ENCODE data around the gene LITAFD.
"Not testable (repeated sequence)": the region's sequence is repeated elsewhere in the genome, so short reads cannot be mapped to it uniquely, and the experiment has no call there.

DNA sequence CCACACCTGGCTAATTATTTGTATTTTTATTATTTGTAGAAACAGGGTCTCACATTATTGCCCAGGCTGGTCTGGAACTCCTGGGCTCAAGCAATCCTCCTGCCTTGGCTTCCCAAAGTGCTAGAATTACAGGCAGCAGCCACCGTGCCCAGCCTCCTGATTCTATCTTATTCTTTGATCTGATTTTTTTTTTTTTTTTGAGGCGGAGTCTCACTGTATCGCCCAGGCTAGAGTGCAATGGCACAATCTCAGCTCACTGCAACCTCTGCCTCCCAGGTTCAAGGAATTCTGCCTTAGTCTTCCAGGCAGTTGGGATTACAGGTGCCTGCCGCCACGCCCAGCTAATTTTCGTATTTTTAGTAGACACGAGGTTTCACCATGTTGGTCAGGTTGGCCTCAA is 6.8 kb upstream of the LITAFD start:
- TF ChIP-seq CTCF (IDR thresholded peaks at IDR 0.05 in 2 of 3, conservative IDR thresholded peaks at IDR 0.05 in 1 of 3; ENCODE audit: borderline replicate concordance in 1 of 3, insufficient read depth in 1 of 3, low read depth in 2 of 3, low read length in 2 of 3); POLR2A (IDR thresholded peaks at IDR 0.05; ENCODE audit: borderline replicate concordance, extremely low read depth, insufficient read depth, insufficient read length); EZH2 (IDR thresholded peaks at IDR 0.05); RAD21 (IDR thresholded peaks at IDR 0.05; ENCODE audit: low read depth); EGR1 (IDR thresholded peaks at IDR 0.05; ENCODE audit: low read depth); CEBPB (IDR thresholded peaks at IDR 0.05; ENCODE audit: low read depth); MAX (IDR thresholded peaks at IDR 0.05): not testable (repeated sequence)
- TF ChIP-seq, protein P1, sequence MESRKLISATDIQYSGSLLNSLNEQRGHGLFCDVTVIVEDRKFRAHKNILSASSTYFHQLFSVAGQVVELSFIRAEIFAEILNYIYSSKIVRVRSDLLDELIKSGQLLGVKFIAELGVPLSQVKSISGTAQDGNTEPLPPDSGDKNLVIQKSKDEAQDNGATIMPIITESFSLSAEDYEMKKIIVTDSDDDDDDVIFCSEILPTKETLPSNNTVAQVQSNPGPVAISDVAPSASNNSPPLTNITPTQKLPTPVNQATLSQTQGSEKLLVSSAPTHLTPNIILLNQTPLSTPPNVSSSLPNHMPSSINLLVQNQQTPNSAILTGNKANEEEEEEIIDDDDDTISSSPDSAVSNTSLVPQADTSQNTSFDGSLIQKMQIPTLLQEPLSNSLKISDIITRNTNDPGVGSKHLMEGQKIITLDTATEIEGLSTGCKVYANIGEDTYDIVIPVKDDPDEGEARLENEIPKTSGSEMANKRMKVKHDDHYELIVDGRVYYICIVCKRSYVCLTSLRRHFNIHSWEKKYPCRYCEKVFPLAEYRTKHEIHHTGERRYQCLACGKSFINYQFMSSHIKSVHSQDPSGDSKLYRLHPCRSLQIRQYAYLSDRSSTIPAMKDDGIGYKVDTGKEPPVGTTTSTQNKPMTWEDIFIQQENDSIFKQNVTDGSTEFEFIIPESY (IDR thresholded peaks at IDR 0.05; ENCODE audit: extremely low read depth, insufficient replicate concordance, low read length), result not testable (repeated sequence)
